Activated T-cell treated with anti-CD3 and anti-CD28 coated beads, Interleukin-2, amount 50 U/mL, for 24 hours (primary cell): ENCODE results near the gene CCDC88B.

Experiments
- DNase-seq: peaks from one replicate; pipeline ENCODE4 v3.0.0-alpha.2; 2020
- H3K27ac Mint-ChIP-seq: 2 replicates; pipeline ENCODE4 v1.8.0; 2020; ENCODE audit warnings: mild to moderate bottlenecking, mixed read lengths
- H3K27me3 Mint-ChIP-seq: 2 replicates; pipeline ENCODE4 v1.8.0; 2020; ENCODE audit warnings: mixed read lengths
- H3K36me3 Mint-ChIP-seq: 2 replicates; pipeline ENCODE4 v1.8.0; 2020; ENCODE audit warnings: low read depth, mixed read lengths
- H3K4me1 Mint-ChIP-seq: 2 replicates; pipeline ENCODE4 v1.8.0; 2020; ENCODE audit warnings: low read depth, mixed read lengths
- H3K4me3 Mint-ChIP-seq: 2 replicates; pipeline ENCODE4 v1.8.0; 2020; ENCODE audit warnings: mild to moderate bottlenecking, moderate library complexity, mixed read lengths
- H3K9me3 Mint-ChIP-seq: 2 replicates; pipeline ENCODE4 v1.8.0; 2020; ENCODE audit warnings: mixed read lengths

Gene CCDC88B

GRCh38 chr11:64353715-64354506, 13.9 kb downstream of the CCDC88B start:
- Mint-ChIP-seq H3K4me1 (peaks cover 18% of the 10 kb centered on the region), H3K36me3 (peaks cover 54% of the 10 kb centered on the region), H3K9me3 (no peaks in the 10 kb centered on the region), H3K4me3 (no peak overlapping the region), H3K27ac (no peak overlapping the region), H3K27me3 (no peaks in the 10 kb centered on the region)
- DNase-seq, result no peak

GRCh38 chr11:64355078-64355940, 15.3 kb downstream of the CCDC88B start:
- Mint-ChIP-seq H3K4me3 (no peak overlapping the region), H3K4me1 (peaks cover 27% of the 10 kb centered on the region), H3K9me3 (no peaks in the 10 kb centered on the region), H3K36me3 (peaks cover 54% of the 10 kb centered on the region), H3K27ac (no peak overlapping the region), H3K27me3 (no peaks in the 10 kb centered on the region)
- peak; percentile 67 for DNase-seq

- Mint-ChIP-seq H3K4me1 (peaks cover 39% of the 10 kb centered on the region), H3K27me3 (no peaks in the 10 kb centered on the region), H3K36me3 (peaks cover 58% of the 10 kb centered on the region), H3K9me3 (no peaks in the 10 kb centered on the region), H3K4me3 (peak overlapping the region; percentile 23), H3K27ac (peak overlapping the region; percentile 72)
- no peak for DNase-seq
These were observed 16.8 kb downstream of the CCDC88B start for GRCh38 chr11:64356498-64357411.

- H3K27ac Mint-ChIP-seq, result peak overlapping the region; percentile 90
- peaks cover 46% of the 10 kb centered on the region for H3K4me1 Mint-ChIP-seq
- no peaks in the 10 kb centered on the region for H3K9me3 Mint-ChIP-seq
These were observed 17.4 kb downstream of the CCDC88B start for GRCh38 chr11:64357446-64357845.

GRCh38 chr11:64357904-64358535, 18.0 kb downstream of the CCDC88B start:
- DNase-seq, result peak; percentile 79
- peak overlapping the region; percentile 90 for H3K27ac Mint-ChIP-seq
- H3K27me3 Mint-ChIP-seq, result no peaks in the 10 kb centered on the region
- H3K4me3 Mint-ChIP-seq, result peak overlapping the region; percentile 75
- H3K9me3 Mint-ChIP-seq, result no peaks in the 10 kb centered on the region
- H3K4me1 Mint-ChIP-seq, result peaks cover 46% of the 10 kb centered on the region
- peaks cover 66% of the 10 kb centered on the region for H3K36me3 Mint-ChIP-seq

More at GRCh38 chr11:64357446-64357845, 17.4 kb downstream of the CCDC88B start:
- no peaks in the 10 kb centered on the region for H3K27me3 Mint-ChIP-seq
- no peak for DNase-seq
- peaks cover 62% of the 10 kb centered on the region for H3K36me3 Mint-ChIP-seq
- H3K4me3 Mint-ChIP-seq, result peak overlapping the region; percentile 75

GRCh38 chr11:64358536-64358906, 18.5 kb downstream of the CCDC88B start:
- Mint-ChIP-seq H3K27me3 (no peaks in the 10 kb centered on the region), H3K4me3 (peak overlapping the region; percentile 75), H3K4me1 (peaks cover 46% of the 10 kb centered on the region), H3K36me3 (peaks cover 66% of the 10 kb centered on the region), H3K27ac (peak overlapping the region; percentile 90), H3K9me3 (no peaks in the 10 kb centered on the region)
- no peak for DNase-seq

GRCh38 chr11:64358907-64359711, 19.1 kb downstream of the CCDC88B start, which contains the start of gene RPS6KA4:
TSS of gene RPS6KA4 (plus strand) at chr11:64359162. CDS start at chr11:64359236, 74 bp downstream.
- no peaks in the 10 kb centered on the region for H3K27me3 Mint-ChIP-seq
- no peaks in the 10 kb centered on the region for H3K9me3 Mint-ChIP-seq
- H3K27ac Mint-ChIP-seq, result peak within 1 kb of the TSS; percentile 90
- peak; percentile 79 for DNase-seq
- H3K4me1 Mint-ChIP-seq, result peaks cover 46% of the 10 kb centered on the region
- H3K36me3 Mint-ChIP-seq, result peaks cover 68% of the 10 kb centered on the region
- peak within 1 kb of the TSS; percentile 83 for H3K4me3 Mint-ChIP-seq

- H3K9me3 Mint-ChIP-seq, result no peaks in the 10 kb centered on the region
- H3K4me3 Mint-ChIP-seq, result peak overlapping the region; percentile 83
- H3K27ac Mint-ChIP-seq, result peak overlapping the region; percentile 79
- peak; percentile 58 for DNase-seq
- H3K36me3 Mint-ChIP-seq, result peaks cover 74% of the 10 kb centered on the region
- H3K4me1 Mint-ChIP-seq, result peaks cover 46% of the 10 kb centered on the region
- no peaks in the 10 kb centered on the region for H3K27me3 Mint-ChIP-seq
These were observed 19.9 kb downstream of the CCDC88B start for GRCh38 chr11:64359712-64360445.

- Mint-ChIP-seq H3K4me1 (peaks cover 46% of the 10 kb centered on the region), H3K27ac (no peak overlapping the region), H3K27me3 (no peaks in the 10 kb centered on the region)
These were observed 20.5 kb downstream of the CCDC88B start for GRCh38 chr11:64360448-64360921.

GRCh38 chr11:64361659-64362058, 21.7 kb downstream of the CCDC88B start:
- peaks cover 79% of the 10 kb centered on the region for H3K36me3 Mint-ChIP-seq
- H3K27me3 Mint-ChIP-seq, result no peaks in the 10 kb centered on the region
- peaks cover 42% of the 10 kb centered on the region for H3K4me1 Mint-ChIP-seq
- H3K4me3 Mint-ChIP-seq, result peak overlapping the region; percentile 4
- DNase-seq, result no peak
- no peak overlapping the region for H3K27ac Mint-ChIP-seq
- no peaks in the 10 kb centered on the region for H3K9me3 Mint-ChIP-seq

More at GRCh38 chr11:64360448-64360921, 20.5 kb downstream of the CCDC88B start:
- H3K4me3 Mint-ChIP-seq, result peak overlapping the region; percentile 83
- no peaks in the 10 kb centered on the region for H3K9me3 Mint-ChIP-seq
- peaks cover 75% of the 10 kb centered on the region for H3K36me3 Mint-ChIP-seq
- no peak for DNase-seq

GRCh38 chr11:64362339-64362738, 22.3 kb downstream of the CCDC88B start:
- peaks cover 42% of the 10 kb centered on the region for H3K4me1 Mint-ChIP-seq
- no peaks in the 10 kb centered on the region for H3K27me3 Mint-ChIP-seq
- peaks cover 82% of the 10 kb centered on the region for H3K36me3 Mint-ChIP-seq
- no peak overlapping the region for H3K4me3 Mint-ChIP-seq
- DNase-seq, result no peak
- no peaks in the 10 kb centered on the region for H3K9me3 Mint-ChIP-seq
- peak overlapping the region; percentile 44 for H3K27ac Mint-ChIP-seq

GRCh38 chr11:64364435-64364834, 24.4 kb downstream of the CCDC88B start:
- no peak for DNase-seq
- Mint-ChIP-seq H3K9me3 (no peaks in the 10 kb centered on the region), H3K27me3 (no peaks in the 10 kb centered on the region), H3K27ac (no peak overlapping the region), H3K4me3 (no peak overlapping the region), H3K4me1 (peaks cover 28% of the 10 kb centered on the region), H3K36me3 (peaks cover 92% of the 10 kb centered on the region)
